ENCODE results near the gene RAI1.
"Not testable (repeated sequence)": the region's sequence is repeated elsewhere in the genome, so short reads cannot be mapped to it uniquely, and the experiment has no call there.

RAI1 gene

DNA sequence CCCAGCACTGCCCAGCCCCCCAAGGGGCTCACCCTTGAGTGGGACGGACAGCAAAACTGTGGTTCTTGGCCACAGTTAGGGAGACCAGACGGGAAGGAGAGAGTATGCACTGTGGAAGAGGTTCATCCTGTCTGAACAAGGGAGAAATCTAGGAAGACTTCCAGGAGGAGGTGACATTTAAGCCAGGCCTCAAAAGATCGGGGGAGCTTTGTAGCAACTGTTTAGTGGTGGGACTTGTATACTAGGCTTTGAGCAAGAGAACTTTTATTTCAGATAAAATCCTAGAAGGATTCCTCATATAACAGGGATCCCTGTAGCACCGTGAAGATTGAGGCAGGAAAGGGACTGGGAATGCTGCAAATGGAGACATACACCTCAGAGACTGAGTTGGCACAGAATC is 124.8 kb downstream of the RAI1 start:
- Histone ChIP-seq H3K4me3 (ENCODE audit: low read depth, low read length) (no peak overlapping the region), H3K36me3 (ENCODE audit: control insufficient read depth, insufficient read depth, low read length) (no peaks in the 10 kb centered on the region), H3K27ac (ENCODE audit: low read depth, low read length) (no peak overlapping the region)

DNA sequence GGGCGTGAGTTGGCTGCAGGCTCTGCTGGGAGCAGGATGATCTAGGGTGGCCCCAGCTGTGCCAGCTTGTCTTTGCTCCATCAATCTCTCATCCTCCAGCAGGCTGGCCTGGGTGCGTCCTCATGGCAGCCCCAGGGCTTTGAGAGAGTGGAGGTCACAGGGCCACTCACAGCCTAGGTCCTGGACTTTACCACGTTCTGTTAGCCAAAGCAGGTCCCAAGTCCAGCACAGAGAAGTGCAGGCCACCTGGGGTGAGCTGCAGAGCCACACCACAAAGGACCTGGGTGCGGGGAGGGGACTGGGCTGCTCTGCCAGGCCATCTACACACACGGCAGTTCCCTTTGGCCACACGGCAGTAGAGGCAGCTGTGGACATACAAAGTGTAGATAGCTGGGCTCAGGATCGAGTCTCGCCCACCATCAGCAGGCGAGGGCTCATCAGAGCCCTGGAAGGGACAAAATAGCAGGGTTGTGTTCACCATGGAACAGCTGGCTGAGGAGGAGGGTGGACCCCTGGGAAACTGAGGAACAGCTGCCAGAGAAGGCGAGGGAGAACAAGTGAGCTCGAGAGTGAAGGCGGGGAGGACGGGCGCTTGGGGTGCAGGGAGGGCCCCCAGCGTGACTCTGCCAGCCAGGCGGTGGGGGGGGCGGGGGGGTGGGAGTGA is 125.5 kb downstream of the RAI1 start:
- H3K9me3 ChIP-seq (ENCODE audit: control insufficient read depth, insufficient read depth, low read depth, low read length) = no peaks in the 10 kb centered on the region

More for the DNA sequence above, 124.8 kb downstream of the RAI1 start:
- peaks cover 25% of the 10 kb centered on the region for H3K27me3 ChIP-seq (ENCODE audit: control insufficient read depth, insufficient read depth, low read length)
- no peak overlapping the region for H3K9ac ChIP-seq (ENCODE audit: low read length)
- peaks cover 16% of the 10 kb centered on the region for H3K4me1 ChIP-seq (ENCODE audit: control insufficient read depth, insufficient read depth, low read length)
- no peaks in the 10 kb centered on the region for H3K9me3 ChIP-seq (ENCODE audit: control insufficient read depth, insufficient read depth, low read depth, low read length)

DNA sequence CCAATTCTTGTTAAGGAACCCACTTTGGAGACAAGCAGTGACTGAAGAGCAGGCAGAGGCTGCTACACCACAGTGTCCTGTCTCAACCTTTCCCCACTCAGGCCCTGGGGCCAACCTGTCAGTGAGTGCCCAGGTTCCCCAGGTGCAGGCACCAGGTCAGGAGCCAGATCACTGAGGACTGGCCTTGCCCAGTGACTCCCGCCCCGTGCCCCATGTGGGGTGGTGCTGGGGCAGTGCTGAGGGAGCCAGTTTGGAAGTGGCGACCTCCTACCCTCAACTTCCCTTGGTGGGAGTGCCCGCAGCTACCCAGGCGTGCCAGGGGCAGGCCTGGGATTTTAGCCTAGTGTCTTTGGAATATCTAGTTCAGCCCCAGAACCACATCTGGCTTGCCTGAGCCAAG is 126.2 kb downstream of the RAI1 start:
- H3K27ac ChIP-seq (ENCODE audit: low read depth, low read length) = no peak overlapping the region
- no peaks in the 10 kb centered on the region for H3K36me3 ChIP-seq (ENCODE audit: control insufficient read depth, insufficient read depth, low read length)
- no peaks in the 10 kb centered on the region for H3K9me3 ChIP-seq (ENCODE audit: control insufficient read depth, insufficient read depth, low read depth, low read length)
- no peak overlapping the region for H3K4me3 ChIP-seq (ENCODE audit: low read depth, low read length)
- no peak overlapping the region for H3K9ac ChIP-seq (ENCODE audit: low read length)
- peaks cover 25% of the 10 kb centered on the region for H3K27me3 ChIP-seq (ENCODE audit: control insufficient read depth, insufficient read depth, low read length)
- H3K4me1 ChIP-seq (ENCODE audit: control insufficient read depth, insufficient read depth, low read length) = peaks cover 24% of the 10 kb centered on the region

More for the DNA sequence above, 125.5 kb downstream of the RAI1 start:
- Histone ChIP-seq H3K36me3 (ENCODE audit: control insufficient read depth, insufficient read depth, low read length) (no peaks in the 10 kb centered on the region), H3K27ac (ENCODE audit: low read depth, low read length) (no peak overlapping the region), H3K4me3 (ENCODE audit: low read depth, low read length) (no peak overlapping the region), H3K27me3 (ENCODE audit: control insufficient read depth, insufficient read depth, low read length) (peaks cover 25% of the 10 kb centered on the region), H3K9ac (ENCODE audit: low read length) (no peak overlapping the region), H3K4me1 (ENCODE audit: control insufficient read depth, insufficient read depth, low read length) (peaks cover 18% of the 10 kb centered on the region)

DNA sequence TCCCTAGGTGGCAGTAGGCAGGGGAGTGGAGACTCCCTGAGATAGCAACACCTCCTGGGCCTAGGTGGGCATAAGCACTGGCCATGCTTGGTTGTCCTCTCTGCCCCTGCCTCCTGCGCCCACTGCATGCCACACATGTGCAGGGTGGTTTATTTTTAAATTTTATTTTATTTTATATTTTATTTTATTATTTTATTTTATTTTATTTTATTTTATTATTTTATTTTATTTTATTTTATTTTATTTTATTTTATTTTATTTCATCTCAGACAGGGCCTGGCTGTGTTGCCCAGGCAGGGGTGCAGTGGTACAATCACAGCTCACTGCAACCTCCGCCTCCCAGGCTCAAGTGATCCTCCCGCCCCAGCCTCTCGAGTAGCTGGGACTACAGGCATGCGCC is 126.9 kb downstream of the RAI1 start:
- H3K27ac ChIP-seq (ENCODE audit: low read depth, low read length); H3K4me3 ChIP-seq (ENCODE audit: low read depth, low read length); H3K36me3 ChIP-seq (ENCODE audit: control insufficient read depth, insufficient read depth, low read length); H3K9me3 ChIP-seq (ENCODE audit: control insufficient read depth, insufficient read depth, low read depth, low read length); H3K9ac ChIP-seq (ENCODE audit: low read length): not testable (repeated sequence)
- peaks cover 25% of the 10 kb centered on the region for H3K27me3 ChIP-seq (ENCODE audit: control insufficient read depth, insufficient read depth, low read length)
- H3K4me1 ChIP-seq (ENCODE audit: control insufficient read depth, insufficient read depth, low read length) = peaks cover 25% of the 10 kb centered on the region

DNA sequence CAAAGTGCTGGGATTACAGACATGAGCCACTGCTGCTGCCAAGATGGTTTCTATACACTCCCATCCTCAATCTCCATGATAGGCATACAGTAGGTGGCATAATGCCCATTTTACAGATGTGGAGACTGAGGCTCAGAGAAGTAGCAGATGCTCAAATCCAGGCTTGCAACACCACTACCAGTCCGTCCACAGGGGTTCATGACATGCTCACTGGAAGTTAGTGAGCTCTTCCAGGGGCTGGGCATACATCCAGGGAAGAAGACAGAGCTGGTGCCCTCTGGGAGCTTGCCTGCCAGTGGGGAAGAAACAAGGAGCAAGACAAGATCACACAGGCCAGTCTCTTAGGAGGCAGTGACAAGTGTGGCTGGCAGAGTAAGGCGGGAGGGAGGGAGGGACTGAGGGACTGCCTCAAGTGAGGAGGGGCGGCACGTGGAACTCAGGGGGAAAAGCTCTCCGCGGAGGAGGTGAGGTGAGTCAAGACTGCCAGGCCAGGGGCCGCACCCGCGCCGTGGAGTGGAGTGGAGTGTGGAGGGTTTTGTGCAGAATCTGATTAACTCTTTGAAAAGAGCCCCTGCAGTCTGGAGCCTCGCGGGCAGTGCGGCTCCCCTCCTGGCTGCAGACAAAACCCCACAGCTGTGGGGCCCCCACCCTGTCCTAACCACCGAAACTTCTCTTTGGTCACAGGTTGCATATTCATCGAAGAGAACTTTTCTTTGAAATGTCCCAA is 127.6 kb downstream of the RAI1 start:
- Histone ChIP-seq H3K4me3 (ENCODE audit: low read depth, low read length) (peak overlapping the region; percentile 29; the same call in 1 of the 2 replicates), H3K4me1 (ENCODE audit: control insufficient read depth, insufficient read depth, low read length) (peaks cover 25% of the 10 kb centered on the region), H3K9ac (ENCODE audit: low read length) (no peak overlapping the region), H3K27ac (ENCODE audit: low read depth, low read length) (no peak overlapping the region), H3K27me3 (ENCODE audit: control insufficient read depth, insufficient read depth, low read length) (peaks cover 25% of the 10 kb centered on the region), H3K36me3 (ENCODE audit: control insufficient read depth, insufficient read depth, low read length) (peaks cover 11% of the 10 kb centered on the region), H3K9me3 (ENCODE audit: control insufficient read depth, insufficient read depth, low read depth, low read length) (no peaks in the 10 kb centered on the region)

DNA sequence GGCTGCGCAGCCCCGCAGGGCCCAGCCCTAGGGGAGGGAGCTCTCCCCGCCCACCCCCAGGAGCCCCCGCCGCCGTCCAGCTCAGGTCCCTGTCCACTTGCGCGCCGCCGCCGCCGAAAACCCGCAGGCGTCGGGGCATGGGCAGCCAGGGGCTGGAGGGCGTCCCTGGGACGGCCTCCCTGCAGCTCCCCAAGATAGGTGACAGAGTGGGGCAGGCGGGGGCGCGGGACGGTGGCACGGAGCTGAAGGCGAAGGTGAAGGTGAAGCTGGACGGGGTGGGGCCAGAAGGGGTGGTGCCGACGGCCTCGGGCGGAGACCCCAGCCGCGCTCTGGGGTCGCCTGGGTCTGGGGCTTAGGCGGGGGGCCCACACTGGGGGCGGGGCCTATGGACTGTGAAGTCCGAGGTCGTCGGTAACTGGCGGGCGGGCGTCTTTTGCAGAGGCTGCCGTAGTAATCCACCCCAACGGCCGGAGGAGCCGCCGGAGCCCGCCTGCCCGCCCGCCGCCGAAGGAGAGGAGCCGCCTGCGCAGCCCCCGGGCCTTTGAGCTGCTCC is 128.3 kb downstream of the RAI1 start:
- no peak overlapping the region for H3K9ac ChIP-seq (ENCODE audit: low read length)
- peak overlapping the region; percentile 64 for H3K4me3 ChIP-seq (ENCODE audit: low read depth, low read length)
- H3K36me3 ChIP-seq (ENCODE audit: control insufficient read depth, insufficient read depth, low read length) = peaks cover 19% of the 10 kb centered on the region
- peaks cover 25% of the 10 kb centered on the region for H3K4me1 ChIP-seq (ENCODE audit: control insufficient read depth, insufficient read depth, low read length)
- H3K27ac ChIP-seq (ENCODE audit: low read depth, low read length) = no peak overlapping the region; the same call in 1 of the 2 replicates
- no peaks in the 10 kb centered on the region for H3K9me3 ChIP-seq (ENCODE audit: control insufficient read depth, insufficient read depth, low read depth, low read length)
- H3K27me3 ChIP-seq (ENCODE audit: control insufficient read depth, insufficient read depth, low read length) = peaks cover 25% of the 10 kb centered on the region

DNA sequence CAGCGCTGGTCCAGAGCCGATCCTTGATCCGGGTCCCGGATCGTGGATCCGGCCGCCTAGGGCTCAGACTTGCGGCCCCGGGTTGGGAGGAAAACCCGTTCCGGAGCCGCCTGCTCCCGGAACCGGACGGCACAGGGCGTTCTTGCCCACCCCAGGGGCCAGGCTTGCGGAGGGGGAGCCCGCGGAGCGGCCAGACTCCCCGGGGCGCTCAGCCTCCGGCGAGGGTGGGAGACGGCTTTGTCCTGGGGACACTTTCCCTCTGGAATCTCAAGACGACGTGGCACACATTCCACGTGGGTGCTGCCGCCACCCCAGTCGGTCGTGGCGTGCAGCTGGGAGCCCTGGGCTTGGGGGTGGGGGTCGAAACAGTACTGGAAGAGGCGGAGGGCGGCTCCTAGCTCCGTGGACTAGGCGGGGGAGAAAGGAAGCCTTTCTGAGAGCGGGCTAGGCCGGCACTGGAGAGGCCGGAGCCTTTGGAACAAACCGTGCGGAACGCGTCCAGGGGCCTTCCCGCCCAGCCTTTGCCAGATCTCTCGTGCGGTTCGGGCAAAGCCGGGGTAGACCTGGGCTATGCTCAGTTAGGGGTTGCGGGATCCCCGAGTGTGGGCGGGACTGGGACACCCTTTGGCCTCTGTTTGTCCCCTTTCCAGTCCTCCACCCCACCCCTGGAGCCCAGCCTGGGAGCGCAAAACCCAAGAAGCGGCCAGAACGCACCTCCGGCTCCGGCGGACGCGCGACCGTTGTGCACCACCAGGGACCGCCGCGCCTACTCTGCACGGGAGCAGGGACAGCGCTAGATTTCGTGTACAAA is 129.0 kb downstream of the RAI1 start:
- no peaks in the 10 kb centered on the region for H3K9me3 ChIP-seq (ENCODE audit: control insufficient read depth, insufficient read depth, low read depth, low read length)
- H3K4me3 ChIP-seq (ENCODE audit: low read depth, low read length) = peak overlapping the region; percentile 64
- peak overlapping the region; percentile 25; the same call in 1 of the 2 replicates for H3K27ac ChIP-seq (ENCODE audit: low read depth, low read length)
- peaks cover 25% of the 10 kb centered on the region for H3K36me3 ChIP-seq (ENCODE audit: control insufficient read depth, insufficient read depth, low read length)
- peak overlapping the region; percentile 77 for H3K9ac ChIP-seq (ENCODE audit: low read length)
- peaks cover 25% of the 10 kb centered on the region for H3K4me1 ChIP-seq (ENCODE audit: control insufficient read depth, insufficient read depth, low read length)
- peaks cover 25% of the 10 kb centered on the region for H3K27me3 ChIP-seq (ENCODE audit: control insufficient read depth, insufficient read depth, low read length)

DNA sequence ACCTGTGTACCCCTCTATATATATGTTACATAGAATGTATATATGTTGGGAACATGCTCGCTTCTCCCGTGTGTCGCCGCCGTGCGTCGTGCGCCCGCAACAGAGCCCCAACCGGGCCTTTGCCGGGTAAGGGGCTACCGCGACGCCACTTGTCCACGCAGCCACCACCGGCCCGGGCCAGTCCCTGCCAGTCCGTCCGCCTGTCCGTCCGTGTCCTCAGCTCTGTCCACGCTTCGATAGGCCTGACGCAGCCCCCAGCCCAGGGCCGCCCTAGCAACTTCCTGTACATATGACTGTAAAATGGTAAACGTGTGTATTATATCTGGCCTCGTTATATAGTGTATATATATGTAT is 129.6 kb downstream of the RAI1 start:
- Histone ChIP-seq H3K27ac (ENCODE audit: low read depth, low read length) (no peak overlapping the region), H3K4me3 (ENCODE audit: low read depth, low read length) (peak overlapping the region; percentile 64), H3K4me1 (ENCODE audit: control insufficient read depth, insufficient read depth, low read length) (peaks cover 25% of the 10 kb centered on the region), H3K36me3 (ENCODE audit: control insufficient read depth, insufficient read depth, low read length) (peaks cover 31% of the 10 kb centered on the region), H3K9me3 (ENCODE audit: control insufficient read depth, insufficient read depth, low read depth, low read length) (no peaks in the 10 kb centered on the region), H3K9ac (ENCODE audit: low read length) (peak overlapping the region; percentile 77), H3K27me3 (ENCODE audit: control insufficient read depth, insufficient read depth, low read length) (peaks cover 23% of the 10 kb centered on the region)

DNA sequence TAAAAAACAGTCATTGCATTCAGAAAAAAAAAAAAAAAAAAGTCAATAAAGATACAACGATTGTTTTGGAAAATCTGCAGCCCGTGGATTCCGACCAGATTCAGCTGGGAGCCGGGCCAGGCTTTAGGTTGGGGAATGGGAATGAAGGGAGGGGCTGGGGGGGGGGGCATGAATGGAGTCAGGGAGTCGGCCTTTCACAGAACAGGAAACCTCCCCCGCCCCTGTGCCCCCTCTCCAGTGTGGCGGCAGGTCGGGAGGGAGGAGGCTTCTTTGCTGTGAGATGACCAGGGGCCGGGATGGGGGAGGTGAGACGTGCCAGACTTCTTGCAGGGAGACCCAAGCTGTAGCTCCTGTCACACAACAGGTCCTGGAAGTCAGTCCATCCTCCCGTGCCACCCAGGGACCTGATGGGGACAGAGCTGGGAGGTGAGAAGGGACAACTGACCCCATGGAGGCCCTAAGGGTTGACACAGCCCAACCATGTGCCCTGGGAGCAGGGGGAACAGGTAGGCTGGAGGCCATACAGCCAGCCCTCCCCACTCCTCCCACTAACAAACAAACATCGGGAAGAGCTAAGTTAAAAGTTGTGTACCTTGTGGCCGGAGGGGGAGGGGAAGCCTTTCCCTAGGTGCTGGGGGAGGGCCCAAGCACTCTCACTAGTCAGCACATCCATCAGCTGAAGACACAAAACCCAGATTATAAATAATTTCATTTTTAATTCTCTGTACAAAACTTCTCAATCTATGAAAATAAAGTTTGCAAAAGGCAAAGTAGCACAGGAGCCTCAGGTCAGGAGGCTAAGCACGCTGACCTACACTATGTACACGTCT is 130.3 kb downstream of the RAI1 start:
- H3K27ac ChIP-seq (ENCODE audit: low read depth, low read length) = no peak overlapping the region
- H3K4me1 ChIP-seq (ENCODE audit: control insufficient read depth, insufficient read depth, low read length) = peaks cover 25% of the 10 kb centered on the region
- H3K9me3 ChIP-seq (ENCODE audit: control insufficient read depth, insufficient read depth, low read depth, low read length) = no peaks in the 10 kb centered on the region
- peaks cover 20% of the 10 kb centered on the region for H3K27me3 ChIP-seq (ENCODE audit: control insufficient read depth, insufficient read depth, low read length)
- no peak overlapping the region for H3K9ac ChIP-seq (ENCODE audit: low read length)
- peaks cover 37% of the 10 kb centered on the region for H3K36me3 ChIP-seq (ENCODE audit: control insufficient read depth, insufficient read depth, low read length)
- H3K4me3 ChIP-seq (ENCODE audit: low read depth, low read length) = peak overlapping the region; percentile 30
